LoVo (cell line): Measurements from ENCODE around the gene RBBP8NL.

Experiments
- DNase-seq: peaks from one replicate; pipeline ENCODE4 v3.0.0-alpha.2; 2016; ENCODE audit warnings: low spot score

Gene RBBP8NL

GRCh38 chr20:62362991-62363919, 64.1 kb downstream of the RBBP8NL start:
- no peak for DNase-seq

- no peak for DNase-seq
These were observed 64.8 kb downstream of the RBBP8NL start for GRCh38 chr20:62362590-62362940.

DNA sequence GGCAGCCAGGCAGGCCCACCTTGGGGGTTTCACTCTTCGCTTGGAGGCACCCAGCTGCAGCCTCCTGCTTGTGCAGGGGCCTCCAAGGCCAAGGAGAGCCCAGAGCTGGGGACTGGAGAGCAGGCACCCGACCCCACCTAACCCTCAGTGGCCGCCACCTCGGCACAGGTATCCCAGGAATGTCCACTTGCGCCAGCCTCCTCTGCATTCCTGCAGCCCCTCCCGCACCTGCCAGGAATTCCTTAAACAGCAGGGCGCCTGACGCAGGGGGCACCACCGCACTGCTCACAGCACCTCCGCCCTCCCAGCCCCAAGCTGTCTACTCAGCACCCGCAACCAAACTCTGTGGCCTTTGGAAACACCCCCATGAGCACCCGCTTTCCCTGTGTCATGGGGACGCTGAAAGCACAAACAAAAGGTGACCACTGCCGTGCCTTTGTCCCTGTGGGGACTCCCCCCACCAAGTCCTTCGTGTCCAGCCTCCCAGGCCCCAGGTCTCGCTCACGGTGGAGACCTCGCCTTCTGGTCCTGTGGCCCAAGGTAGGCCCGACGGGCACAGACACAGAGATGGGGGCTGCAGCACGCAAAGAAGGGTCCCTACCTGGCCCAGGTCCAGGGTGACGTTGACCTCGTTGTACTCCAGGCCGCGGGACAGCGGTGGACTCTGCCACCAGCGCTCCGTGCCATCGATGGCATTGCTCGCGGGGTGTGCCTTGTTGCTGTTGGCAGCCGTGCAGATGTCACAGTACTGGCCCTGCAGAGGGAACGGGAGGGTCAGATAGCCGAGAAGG, 65.3 kb downstream of the RBBP8NL start:
- DNase-seq, result peak; percentile 86

- DNase-seq, result peak; percentile 62
These were observed 66.2 kb downstream of the RBBP8NL start for GRCh38 chr20:62360854-62361798.
